ENCODE data around the gene TPMT.

- no peak for TF ChIP-seq CTCF (conservative IDR thresholded peaks at IDR 0.05; ENCODE audit: low read depth, low read length)
- no peak for TF ChIP-seq EZH2 (IDR thresholded peaks at IDR 0.05; ENCODE audit: low read length, unreplicated experiment)
Observed at GRCh38 chr6:18178960-18179615, 24.2 kb upstream of the TPMT start.

All from PC-3 (cell line).